Fibroblast of skin of right biceps (primary cell): ENCODE data around the gene TMEM140.
"Not testable (repeated sequence)": the region's sequence is repeated elsewhere in the genome, so short reads cannot be mapped to it uniquely, and the experiment has no call there.

Experiments
- DNase-seq: peaks from one replicate; pipeline ENCODE4 v3.0.0-alpha.2; 2013

Gene TMEM140

DNA sequence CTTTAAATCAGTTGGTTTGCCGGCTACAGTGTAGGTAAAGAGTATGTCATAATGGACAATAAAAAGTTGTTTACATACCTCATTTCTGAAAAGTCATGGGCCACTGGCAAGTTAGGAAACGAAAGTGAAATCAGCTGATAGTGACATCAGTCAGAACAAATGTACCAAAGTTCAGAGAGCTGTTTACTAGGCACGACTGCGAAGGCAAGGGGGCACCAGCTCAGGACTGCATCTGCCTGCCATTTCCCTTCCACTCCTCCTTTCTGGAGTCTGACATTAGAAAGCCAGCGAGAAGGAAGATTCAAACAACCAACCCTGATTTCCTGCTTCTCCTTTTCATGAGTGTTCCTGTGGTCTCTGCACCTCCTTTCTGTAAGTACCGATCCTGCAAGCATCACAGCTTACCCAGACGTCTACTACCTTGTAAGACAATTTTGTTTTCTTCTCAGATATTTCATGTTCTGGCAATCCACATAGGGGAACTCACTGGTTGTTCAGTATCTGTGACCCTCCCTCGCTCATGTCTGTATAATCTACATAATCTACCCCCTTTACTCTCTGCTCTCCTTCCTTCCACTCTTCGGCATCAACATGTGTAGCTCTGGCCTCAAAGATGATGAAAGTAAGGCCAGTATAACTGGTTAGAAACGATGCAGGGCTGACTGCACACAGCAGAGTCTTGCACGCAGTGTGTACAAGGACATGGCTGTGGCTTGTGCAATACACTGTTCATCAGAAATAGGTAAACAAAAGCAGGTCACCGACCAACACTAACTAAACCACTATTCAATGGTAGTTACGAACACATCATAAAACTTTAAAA, at the start of gene TMEM140:
TSS of gene TMEM140 (plus strand) at position 174 of the 823 bp plus-strand sequence. CDS start 16,370 bp downstream, outside the sequence.
- DNase-seq = no peak

DNA sequence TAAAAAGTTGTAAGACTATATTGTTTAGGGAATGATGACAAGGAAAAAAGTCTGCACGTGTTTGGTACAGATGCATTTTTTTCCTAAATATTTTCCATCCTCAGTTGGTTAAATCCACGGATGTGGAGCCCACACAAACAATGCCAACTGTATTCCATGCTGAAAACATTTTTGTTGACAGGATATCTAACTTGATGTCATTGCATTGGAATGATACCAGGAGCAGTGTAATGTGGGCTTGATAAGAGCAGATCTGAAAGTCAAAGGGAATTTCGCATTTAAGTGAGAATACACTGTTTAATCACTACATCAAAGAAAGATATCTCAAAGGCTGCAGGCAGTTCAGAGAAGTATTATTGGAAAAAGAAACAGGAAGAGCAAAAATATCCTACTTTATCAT, 49.5 kb upstream of the TMEM140 start:
- no peak for DNase-seq

DNA sequence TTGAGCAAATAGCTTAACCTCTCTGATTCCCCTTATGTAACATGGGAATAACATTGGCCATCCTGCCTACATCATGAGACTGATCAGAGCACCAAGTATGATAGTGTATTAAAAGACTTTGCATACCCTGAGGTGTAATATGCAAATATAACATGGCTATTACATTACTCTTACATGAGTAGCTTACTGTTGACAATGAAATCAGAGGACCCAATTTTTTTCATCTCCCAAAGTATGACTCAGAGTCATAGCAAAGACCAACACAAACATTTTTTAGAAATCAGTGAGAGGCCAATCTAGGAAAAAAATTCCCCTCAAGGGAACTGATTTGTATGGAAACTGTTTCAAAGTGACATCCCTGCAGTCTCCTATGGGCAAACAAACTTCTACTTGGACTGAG, 47.0 kb upstream of the TMEM140 start:
- peak; percentile 19 for DNase-seq

DNA sequence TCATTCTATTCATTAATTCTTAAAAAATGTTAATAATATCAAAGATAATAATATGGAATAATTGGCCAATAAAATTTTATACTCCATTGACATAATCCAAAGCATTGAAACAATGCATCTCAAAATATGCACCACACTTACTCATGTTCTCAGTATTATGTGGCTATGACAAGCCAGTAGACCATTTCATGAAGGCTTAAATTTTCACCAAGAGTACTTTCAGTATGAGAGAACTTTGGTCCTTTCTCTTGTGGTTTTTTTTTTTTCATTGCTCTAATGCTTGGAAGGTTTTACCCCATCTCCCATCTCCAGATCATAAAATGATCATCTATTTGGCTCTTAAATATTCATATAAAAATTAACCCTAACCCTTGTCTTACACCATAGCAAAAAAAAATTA, 45.5 kb upstream of the TMEM140 start:
- DNase-seq = no peak

DNA sequence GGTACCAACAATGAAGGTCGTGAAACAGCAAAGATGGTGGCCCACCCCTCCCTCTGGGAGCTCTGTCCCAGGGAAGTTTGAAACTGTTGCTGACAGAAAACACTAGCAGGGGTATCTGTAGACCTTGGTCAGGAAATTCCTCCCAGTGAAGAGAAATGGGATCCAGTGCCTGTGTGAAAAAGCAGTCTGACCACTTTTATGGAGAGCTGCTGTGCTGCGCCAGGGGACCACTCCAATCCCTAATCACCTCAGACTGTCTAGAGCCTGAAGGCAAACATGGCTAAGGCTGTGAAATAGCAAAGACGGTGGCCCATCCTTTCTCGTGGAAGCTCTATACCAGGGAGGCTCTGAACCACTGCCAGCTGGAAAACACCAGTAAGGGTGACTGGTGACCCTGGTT, 38.3 kb upstream of the TMEM140 start:
- no peak for DNase-seq

DNA sequence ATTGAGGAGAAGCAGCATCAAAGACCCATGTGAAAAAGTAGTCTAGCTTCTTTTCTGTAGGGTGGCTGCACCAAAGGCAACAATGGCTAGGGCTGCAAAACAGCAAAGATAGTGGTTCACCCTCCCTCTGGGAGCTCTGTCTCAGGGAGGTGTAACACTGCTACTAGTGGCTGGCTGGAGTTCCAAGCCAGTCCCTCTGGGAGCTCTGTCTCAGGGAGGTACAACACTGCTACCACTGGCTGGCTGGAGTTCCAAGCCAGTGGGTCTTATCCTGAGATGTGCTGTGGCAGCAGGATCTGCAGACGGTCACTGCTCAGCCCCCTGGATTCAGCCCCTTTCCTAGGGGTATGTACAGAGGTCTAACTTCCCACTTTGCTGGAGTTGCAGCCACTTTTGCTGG, 37.9 kb upstream of the TMEM140 start:
- DNase-seq = no peak

DNA sequence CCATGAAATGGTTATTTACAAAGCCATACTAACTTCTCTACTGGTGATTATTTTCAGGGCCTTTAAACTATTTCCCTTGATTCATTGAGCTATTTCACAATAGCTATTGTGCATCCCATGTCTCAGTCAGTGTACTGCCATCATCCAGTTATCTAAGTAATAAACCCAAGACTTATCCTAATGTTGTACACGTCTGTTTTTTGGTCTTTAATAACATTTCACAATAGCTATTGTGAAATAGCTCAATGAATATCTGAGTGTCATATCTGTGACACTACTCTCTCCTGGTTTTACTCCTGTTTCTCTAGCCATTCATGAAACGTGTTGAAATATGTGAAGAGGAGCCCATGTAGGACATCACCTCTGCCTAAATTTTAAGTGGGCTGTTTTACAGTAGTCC, 36.5 kb upstream of the TMEM140 start:
- DNase-seq = no peak

DNA sequence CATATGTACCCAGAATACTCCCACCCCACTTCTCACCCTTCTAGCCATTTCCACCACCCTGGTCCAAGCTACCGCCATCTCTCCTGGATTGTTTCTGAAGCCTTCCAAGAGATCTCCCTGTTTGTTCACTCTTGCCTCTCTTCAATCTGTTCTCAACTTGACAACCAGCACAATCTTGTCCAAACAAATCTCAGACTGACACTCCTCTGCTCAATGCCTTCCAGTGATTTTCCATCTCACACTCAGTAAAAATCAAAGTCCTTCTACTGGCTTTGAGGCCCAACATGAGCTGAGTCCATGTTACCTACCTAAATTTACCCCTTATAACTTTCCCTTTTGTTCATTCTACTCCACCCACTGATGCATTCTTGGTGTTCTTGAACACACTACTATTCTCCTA, 33.2 kb upstream of the TMEM140 start:
- no peak for DNase-seq

DNA sequence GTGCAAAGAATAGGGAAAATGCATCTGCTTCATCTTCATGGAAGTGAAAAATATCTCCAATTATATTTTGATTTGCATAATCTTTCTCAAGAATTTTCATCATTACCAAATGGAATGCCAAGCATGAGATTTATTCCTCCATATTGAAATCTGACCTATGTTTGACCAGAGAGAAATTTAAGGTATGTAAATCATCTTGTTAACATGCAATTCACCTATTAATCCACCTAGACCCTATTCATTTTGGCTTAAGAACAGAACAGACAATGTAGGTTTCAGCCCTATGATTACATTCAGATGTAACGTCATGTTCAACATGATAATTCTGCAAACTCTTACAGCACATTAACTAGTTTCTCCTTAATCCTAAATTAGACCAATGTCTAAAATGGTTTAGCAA, 30.8 kb upstream of the TMEM140 start:
- DNase-seq = peak; percentile 5

DNA sequence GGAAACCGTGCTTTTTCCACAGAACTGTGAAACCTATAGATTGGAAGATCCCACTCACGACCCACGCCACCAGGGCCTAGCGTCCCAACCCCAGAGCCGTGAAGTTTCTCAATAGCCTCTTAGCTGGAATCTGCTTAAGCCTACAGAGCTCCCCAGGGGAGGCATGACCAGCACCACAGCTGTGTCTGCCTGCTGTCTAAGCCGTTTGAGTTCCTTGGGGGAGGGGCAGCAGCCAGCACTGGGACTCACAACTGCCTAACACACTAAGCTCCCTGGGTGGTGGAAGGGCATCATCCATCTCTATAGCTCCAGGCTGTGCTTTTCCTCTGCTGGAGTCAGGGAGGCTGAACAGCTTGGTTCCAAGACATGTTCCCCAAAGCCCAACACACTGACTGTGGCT, 26.0 kb upstream of the TMEM140 start:
- DNase-seq = no peak

DNA sequence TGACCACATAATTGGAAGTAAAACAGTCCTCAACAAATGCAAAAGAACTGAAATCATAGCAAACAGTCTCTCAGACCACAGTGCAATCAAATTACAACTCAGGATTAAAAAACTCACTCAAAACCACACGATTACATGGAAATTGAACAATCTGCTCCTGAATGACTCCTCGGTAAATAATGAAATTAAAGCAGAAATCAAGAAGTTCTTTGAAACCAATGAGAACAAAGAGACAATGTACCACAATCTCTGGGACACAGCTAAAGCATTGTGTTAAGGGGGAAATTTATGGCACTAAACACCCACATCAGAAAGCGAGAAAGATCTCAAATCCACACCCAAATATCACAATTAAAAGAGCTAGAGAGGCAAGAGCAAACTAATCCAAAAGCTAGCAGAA, 23.2 kb upstream of the TMEM140 start:
- DNase-seq = not testable (repeated sequence)

DNA sequence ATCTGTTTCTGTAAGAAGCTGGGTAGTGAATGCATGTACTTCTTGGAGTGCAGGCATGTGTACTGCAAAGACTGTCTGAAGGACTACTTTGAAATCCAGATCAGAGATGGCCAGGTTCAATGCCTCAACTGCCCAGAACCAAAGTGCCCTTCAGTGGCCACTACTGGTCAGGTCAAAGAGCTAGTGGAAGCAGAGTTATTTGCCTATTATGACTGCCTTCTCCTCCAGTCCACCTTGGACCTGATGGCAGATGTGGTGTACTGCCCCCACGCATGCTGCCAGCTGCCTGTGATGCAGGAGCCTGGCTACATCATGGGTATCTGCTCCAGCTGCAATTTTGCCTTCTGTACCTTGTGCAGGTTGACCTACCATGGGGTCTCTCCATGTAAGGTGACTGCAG, 18.9 kb upstream of the TMEM140 start:
- DNase-seq = no peak

DNA sequence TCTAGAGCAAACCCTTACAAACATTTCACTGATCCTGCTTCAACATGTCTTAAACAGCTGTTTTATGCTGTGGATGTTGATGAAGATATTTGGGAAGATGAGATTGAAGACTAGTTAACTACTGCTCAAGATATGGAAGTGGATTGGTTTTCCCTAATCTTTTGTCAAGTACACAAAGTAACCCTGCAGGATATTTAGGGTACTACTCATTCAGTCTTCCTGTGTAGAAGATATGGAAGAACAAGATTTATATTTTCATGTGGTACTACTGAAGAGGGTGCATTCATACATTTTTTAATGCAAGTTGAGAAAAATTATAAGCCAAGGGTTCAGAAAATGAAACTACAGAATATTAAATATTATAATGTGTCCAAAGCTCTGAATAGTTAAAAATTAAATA, 18.3 kb upstream of the TMEM140 start:
- DNase-seq = no peak

DNA sequence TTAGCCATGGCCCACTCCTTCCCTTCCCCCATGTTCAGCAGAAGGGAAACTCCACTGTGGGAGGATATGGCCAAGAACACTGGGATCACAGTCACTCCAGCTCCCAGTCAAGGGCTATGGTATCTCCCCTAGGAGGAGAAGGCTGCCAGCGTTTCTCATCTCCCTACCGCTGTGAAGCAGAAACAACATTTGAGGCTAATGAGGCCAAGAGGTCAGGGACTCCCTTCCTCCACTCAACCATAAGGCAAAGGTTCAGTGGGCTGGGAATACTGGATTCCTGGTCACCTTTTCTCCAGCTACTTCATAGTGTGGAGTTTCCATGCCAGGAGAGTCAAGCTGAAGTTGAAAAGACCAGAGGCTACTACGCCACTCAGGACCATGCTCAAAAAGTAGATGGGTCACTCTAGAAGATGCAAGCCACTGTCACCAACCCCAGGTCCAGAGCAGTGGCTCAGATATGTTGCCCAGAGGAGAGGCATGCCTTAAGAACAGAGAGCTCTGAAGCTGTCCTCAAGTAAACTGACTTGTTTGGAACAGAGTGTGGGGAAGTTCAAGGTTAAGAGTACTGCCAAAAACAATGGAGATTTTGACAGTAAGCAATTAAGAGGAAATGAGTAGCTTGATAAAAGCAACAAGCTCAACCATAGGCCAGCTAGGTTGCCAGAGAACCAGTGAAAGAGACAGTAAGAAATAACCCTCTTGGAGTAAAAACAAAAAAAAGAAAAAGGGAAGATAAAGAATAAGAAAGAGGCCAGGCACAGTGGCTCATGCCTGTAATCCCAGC, 3.8 kb upstream of the TMEM140 start:
- DNase-seq = no peak

DNA sequence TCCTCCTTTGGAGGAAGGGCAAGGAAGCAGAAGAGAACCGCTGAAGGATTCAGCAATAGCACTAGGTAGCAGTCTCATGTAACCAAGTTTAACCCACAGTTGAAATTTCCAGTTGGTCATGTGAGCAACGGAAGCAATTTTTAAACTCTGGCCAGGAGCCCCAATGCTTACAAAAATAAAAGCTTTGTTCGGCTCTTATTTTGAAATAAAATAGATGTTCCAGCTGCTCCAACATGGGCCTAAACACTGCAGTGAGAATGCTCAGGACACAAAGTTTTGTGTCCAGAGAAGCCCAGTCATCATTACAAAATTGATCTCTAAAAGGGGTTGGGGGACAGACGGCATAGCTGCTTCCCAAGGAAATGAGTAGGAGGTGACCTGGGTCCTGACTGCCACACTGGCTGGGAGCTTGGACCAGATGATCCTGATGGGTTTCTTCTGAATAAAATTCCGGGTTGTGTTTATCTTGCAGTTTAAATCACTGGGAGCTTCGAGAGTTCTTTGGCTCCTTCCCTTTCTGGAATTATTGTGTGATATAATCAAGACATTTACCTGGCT, 452 bp upstream of the TMEM140 start:
- DNase-seq = no peak

DNA sequence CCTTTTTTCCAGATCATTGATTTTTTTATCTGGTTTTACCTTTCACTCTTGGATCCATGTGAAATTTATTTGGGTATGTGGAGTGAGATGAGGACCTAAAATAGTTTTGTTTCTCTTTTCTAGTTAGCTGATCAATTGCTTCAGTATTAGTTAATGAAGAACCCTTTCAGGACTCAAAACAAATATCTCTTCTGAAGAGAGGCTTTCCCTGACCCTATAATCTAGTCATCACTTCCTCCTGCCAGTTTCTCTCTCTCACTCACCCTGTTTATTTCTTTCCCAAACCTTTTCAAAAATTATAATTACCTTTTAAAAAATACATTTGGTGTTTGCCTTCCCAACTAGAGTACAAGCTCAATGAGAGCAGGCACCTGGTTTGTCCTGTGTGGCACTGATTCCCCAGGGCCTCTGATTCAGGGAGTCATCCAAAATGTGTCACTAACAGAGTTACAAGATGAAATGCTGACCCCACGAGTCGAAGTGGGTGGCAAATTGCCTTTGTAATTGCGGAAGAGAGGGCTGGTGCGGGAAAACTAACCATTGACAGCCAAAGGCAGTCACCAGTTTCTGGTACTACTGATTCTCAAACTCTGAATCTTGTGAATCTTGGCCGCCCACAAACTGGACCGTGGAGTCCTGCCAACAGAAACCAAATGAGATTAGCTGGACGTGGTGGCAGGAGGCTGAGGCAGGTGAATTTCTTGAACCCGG, 2.4 kb downstream of the TMEM140 start:
- DNase-seq = no peak

DNA sequence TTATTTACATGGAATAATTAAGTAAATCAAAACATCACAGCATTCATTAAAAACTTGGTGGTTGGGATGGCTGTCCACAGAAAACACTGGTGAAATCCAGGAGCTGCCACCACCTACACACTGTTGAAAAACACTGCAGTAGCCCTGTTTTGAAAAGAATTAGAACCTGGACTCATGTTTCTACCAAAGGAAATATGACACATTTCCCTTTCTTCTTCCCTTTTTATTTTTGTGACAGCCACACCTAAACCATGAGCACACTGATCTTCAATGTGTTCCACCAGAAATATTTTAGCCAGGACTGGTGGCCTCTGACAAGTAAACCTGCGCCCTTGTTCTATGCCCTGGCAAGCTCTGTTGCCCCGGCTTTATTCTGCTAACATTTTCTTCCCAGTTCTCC, 3.3 kb downstream of the TMEM140 start:
- DNase-seq = no peak

DNA sequence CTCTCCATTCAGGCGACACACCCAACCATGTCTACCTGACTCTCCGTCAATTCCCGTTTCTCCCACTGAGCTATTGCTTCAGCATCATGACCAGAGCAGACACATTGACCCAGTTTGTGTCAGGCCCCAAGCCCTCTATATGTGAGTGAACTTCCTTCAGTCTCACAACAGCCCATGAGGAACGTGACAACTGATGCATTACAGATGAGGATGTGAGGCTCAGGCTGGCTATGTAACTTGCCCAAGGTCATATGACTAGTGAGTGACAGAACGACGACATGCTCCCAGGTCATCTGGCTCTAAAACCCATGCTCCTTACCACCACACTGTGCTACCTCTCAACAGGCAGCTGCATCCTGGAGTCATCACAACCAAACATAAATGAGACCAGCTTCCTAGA, 3.7 kb downstream of the TMEM140 start:
- DNase-seq = no peak

DNA sequence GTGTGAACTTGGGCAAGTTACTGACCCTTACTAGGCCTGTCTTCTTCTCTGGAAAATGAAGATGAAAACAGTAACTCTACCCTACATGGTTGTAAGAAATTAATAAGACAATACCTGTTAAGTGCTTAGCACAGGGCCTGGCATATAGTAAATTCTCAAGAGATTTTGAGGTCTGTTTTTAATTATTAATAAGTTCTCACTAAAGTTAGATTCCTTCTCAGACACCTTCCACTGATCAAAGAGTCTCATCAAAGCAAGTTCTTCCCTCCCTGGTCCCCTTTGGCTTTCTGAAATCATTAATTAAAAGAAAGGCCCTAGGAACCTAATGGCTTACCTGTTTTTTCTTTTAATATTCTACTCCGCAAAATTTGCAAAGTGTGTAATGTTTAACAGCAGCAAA, 4.6 kb downstream of the TMEM140 start:
- no peak for DNase-seq

DNA sequence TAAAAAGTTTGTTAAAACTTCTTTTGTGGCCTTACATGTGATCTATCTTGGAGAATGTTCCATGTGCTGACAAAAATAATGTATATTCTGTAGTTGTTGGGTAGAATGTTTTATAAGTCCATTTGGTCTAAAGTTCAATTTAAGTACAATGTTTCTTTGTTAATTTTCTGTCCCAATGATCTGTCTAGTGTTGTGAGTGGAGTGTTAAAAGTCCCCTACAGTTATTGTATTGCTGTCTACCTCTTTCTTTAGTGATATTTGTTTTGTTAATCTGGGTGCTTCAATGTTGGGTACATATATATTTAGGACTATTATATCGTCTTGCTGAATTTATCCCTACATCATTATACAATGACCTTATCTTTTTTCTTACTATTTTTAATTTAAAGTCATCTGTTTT, 6.9 kb downstream of the TMEM140 start:
- DNase-seq = no peak

DNA sequence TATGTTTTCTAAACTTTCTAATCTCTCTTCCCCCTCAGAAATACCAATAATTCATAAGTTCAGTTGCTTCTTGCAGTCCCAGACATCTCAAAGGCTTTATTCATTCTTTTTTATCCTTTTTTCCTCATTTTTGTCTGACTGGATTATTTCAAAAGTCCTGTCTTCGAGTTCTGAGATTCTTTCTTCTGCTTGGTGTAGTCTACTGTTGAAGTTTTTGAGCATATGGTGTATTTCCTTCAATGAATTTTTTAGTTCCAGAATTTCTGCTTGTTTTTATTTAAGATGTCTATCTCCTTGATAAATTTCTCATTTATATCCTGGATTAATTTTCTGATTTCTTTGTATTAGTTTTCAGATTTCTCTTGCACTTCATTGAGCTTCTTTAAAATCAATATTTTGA, 8.4 kb downstream of the TMEM140 start:
- no peak for DNase-seq

DNA sequence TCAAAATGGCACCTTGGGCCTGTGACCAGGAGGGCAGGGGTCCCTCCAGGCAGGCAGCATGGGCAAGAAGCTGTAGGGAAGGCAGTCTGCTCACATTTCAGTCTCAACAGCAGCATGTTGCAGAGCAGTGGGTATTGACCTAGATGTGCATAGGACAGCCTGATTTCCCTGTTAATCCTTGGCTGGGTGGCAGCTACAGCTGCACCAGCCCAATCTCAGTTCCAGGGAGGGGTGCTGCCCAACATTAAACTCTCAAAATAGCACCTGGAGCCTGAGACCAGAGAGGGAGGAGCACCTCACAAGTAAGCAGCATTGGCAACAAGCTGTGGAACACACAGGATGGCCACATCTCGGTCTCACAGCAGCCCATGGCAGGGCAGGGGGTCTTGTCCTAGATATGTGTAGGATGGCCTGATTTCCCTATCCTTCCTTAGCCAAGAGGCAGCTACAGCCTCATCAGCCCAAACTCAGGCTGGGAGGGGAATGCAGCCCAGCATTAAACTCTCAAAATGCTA, 10.3 kb downstream of the TMEM140 start:
- no peak for DNase-seq

DNA sequence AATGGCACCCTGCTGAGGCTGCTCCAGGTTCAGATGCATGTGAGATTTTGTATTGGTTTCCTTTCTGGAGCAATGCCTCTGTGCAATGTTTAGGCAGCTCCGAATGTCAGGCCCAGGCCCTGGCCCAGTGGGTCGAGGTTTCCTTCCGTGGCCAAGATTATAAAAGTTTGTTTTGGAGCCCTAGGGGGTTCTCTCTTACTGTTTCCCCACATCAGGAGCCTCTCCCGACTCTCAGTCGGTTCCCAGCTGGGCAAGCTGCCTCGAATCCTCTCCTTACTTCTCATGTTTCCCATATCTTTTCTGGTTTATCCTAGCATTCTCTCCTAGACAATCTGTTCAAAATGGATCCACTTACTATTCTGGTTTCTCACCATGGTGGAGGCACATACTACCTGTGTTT, 11.0 kb downstream of the TMEM140 start:
- no peak for DNase-seq
